BJ (cell line): ENCODE data around the gene SEZ6L. TPM values are rescaled to one million over a fixed set of nuclear protein-coding genes. Genes with fewer than 3 reads are reported as not detected.

Experiments used
- CTCF ChIA-PET: fragments of 350-600 bp; formaldehyde crosslinking; extraction: SDS; loops from one replicate; lab custom pipeline; 2021; ENCODE audit warnings: antibody characterized with exemption, inconsistent platforms; lab: Yijun Ruan, JAX
- POLR2A ChIA-PET: fragments of 300-600 bp; sonication (Branson Sonifier 250); formaldehyde crosslinking; extraction: SDS; loops from one replicate; lab custom pipeline; 2021; ENCODE audit warnings: antibody characterized with exemption; lab: Charles Lee
- DNase-seq: peaks from one replicate; pipeline ENCODE4 v3.0.0-alpha.2; 2011; ENCODE audit warnings: low read depth
- H3K27me3 ChIP-seq: 2 replicates; pipeline ENCODE4 v1.6.0; 2011; ENCODE audit warnings: low read length; ENCODE audit not compliant: control insufficient read depth, insufficient read depth
- H3K36me3 ChIP-seq: 2 replicates; pipeline ENCODE4 v1.5.1; 2011; ENCODE audit warnings: low read length; ENCODE audit not compliant: control insufficient read depth, insufficient read depth
- H3K4me3 ChIP-seq: 2 replicates; pipeline ENCODE4 v1.5.1; 2011; ENCODE audit warnings: low read depth, mild to moderate bottlenecking, control low read depth, low read length
- CTCF ChIP-seq: IDR thresholded peaks from 2 replicates; pipeline ENCODE4 v1.5.1; 2011; ENCODE audit warnings: low read depth, mild to moderate bottlenecking, control low read depth, inconsistent platforms, low read length, moderate library complexity; ENCODE audit not compliant: insufficient read depth
- polyA plus RNA-seq: library from polyadenylated mRNA; depleted of rRNA; stranded (reverse); fragments of >200 nt; gene quantifications from 2 replicates; pipeline ENCODE4 v1.2.3, GENCODE V29; 2011

Gene SEZ6L
- polyA plus RNA-seq, 1 experiment: 0.04 TPM

- Histone ChIP-seq H3K36me3 (no peaks in the 10 kb centered on the region), H3K4me3 (no peak overlapping the region), H3K27me3 (no peaks in the 10 kb centered on the region; the same call in 1 of the 2 replicates)
- DNase-seq: no peak
- no peak for TF ChIP-seq CTCF
- CTCF ChIA-PET: interaction anchor here (0.6 to 1.5 kb wide), 3 partner anchors 14 to 21 kb away, joined by 3 to 4 read pairs (median 3); no protein-coding TSS in a partner anchor
- POLR2A ChIA-PET: no interaction called here
Measured at GRCh38 chr22:26265909-26266308, 96.6 kb downstream of the SEZ6L start.

- no peaks in the 10 kb centered on the region; the same call in none of the 2 replicates for H3K27me3 ChIP-seq
- TF ChIP-seq CTCF: no peak
- no peak overlapping the region for H3K4me3 ChIP-seq
- no peaks in the 10 kb centered on the region for H3K36me3 ChIP-seq
- ChIA-PET CTCF (no interaction called here), POLR2A (no interaction called here)
- DNase-seq: no peak
Measured at GRCh38 chr22:26267856-26268255, 98.6 kb downstream of the SEZ6L start.

GRCh38 chr22:26269572-26269971 is 100.3 kb downstream of the SEZ6L start:
- DNase-seq: no peak
- H3K4me3 ChIP-seq: no peak overlapping the region
- POLR2A ChIA-PET: no interaction called here
- TF ChIP-seq CTCF: no peak
- no peaks in the 10 kb centered on the region for H3K36me3 ChIP-seq
- CTCF ChIA-PET: no interaction called here
- no peaks in the 10 kb centered on the region; the same call in 1 of the 2 replicates for H3K27me3 ChIP-seq

GRCh38 chr22:26271427-26271826 is 102.2 kb downstream of the SEZ6L start:
- DNase-seq: no peak
- POLR2A ChIA-PET: no interaction called here
- Histone ChIP-seq H3K4me3 (no peak overlapping the region), H3K36me3 (no peaks in the 10 kb centered on the region), H3K27me3 (peaks cover 1% of the 10 kb centered on the region; the same call in 1 of the 2 replicates)
- TF ChIP-seq CTCF: no peak
- CTCF ChIA-PET: no interaction called here

- H3K4me3 ChIP-seq: no peak overlapping the region
- H3K27me3 ChIP-seq: peaks cover 1% of the 10 kb centered on the region; the same call in 1 of the 2 replicates
- no peak for TF ChIP-seq CTCF
- ChIA-PET POLR2A (no interaction called here), CTCF (no interaction called here)
- DNase-seq: no peak
- H3K36me3 ChIP-seq: no peaks in the 10 kb centered on the region
Measured at GRCh38 chr22:26273011-26273675, 103.9 kb downstream of the SEZ6L start.
